ENCODE results near the gene PROZ. TPM values are rescaled to one million over a fixed set of nuclear protein-coding genes. Genes with fewer than 3 reads are reported as not detected.

The PROZ gene
- total RNA-seq, 1 donor from 2014 or later = not detected

GRCh38 chr13:113126265-113127150, 31.9 kb upstream of the PROZ start:
- peaks cover 12% of the 10 kb centered on the region for H3K4me1 Mint-ChIP-seq
- no peaks in the 10 kb centered on the region for H3K9me3 Mint-ChIP-seq
- H3K27ac Mint-ChIP-seq (ENCODE audit: unreplicated experiment) = no peak overlapping the region
- no peak for DNase-seq (ENCODE audit: low read depth, low spot score)
- no peaks in the 10 kb centered on the region for H3K36me3 Mint-ChIP-seq (ENCODE audit: low read depth)
- H3K27me3 Mint-ChIP-seq (ENCODE audit: low read depth) = no peaks in the 10 kb centered on the region
- no peak overlapping the region for H3K4me3 Mint-ChIP-seq
- TF ChIP-seq CTCF (conservative IDR thresholded peaks at IDR 0.05) = no peak

DNA sequence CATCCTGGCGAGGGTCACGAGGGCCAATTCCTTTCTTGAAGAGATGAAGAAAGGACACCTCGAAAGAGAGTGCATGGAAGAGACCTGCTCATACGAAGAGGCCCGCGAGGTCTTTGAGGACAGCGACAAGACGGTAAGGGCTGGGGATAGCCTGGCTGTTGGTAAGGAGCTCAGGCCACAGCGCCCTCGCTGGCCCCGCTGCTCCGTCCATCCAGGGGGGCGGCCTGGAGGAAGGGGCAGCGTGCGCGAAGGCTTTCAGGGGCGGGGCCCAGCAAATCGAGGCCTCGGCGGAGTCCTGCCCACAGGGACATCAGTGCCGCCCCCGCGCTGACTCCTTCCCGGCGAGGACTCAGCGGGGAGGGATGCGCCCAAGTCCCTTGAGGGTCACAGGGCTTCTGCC, 29.0 kb upstream of the PROZ start:
- Mint-ChIP-seq H3K27ac (ENCODE audit: unreplicated experiment) (no peak overlapping the region), H3K27me3 (ENCODE audit: low read depth) (no peaks in the 10 kb centered on the region), H3K36me3 (ENCODE audit: low read depth) (no peaks in the 10 kb centered on the region), H3K9me3 (no peaks in the 10 kb centered on the region), H3K4me3 (no peak overlapping the region), H3K4me1 (no peaks in the 10 kb centered on the region)
- DNase-seq (ENCODE audit: low read depth, low spot score) = no peak
- no peak for TF ChIP-seq CTCF (conservative IDR thresholded peaks at IDR 0.05)

- no peak for DNase-seq (ENCODE audit: low read depth, low spot score)
- Mint-ChIP-seq H3K27me3 (ENCODE audit: low read depth) (no peaks in the 10 kb centered on the region), H3K9me3 (no peaks in the 10 kb centered on the region), H3K4me1 (no peaks in the 10 kb centered on the region), H3K36me3 (ENCODE audit: low read depth) (no peaks in the 10 kb centered on the region), H3K4me3 (no peak overlapping the region), H3K27ac (ENCODE audit: unreplicated experiment) (no peak overlapping the region)
- no peak for TF ChIP-seq CTCF (conservative IDR thresholded peaks at IDR 0.05)
Observed at GRCh38 chr13:113129921-113130750, 28.3 kb upstream of the PROZ start.

DNA sequence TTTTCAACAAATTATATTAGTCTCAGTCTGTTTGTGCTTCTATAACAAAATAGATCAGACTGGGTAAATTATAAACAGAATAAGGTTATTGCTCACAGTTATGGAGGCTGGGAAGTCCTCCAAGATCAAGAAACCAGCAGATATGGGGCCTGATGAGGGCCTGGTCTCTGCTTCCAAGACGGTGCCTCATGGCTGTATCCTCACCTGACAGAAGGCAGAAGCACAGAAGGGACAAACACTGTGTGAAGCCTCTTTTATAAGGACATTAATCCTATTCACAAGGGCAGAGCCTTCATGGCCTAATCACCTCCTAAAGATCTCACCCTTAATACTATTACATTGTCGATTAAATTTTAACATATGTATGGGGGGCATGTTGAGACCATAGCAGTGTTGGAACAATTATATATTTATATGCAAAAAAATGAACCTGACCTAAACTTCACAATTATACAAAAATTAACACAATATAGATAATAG, 23.1 kb upstream of the PROZ start:
- no peak for DNase-seq (ENCODE audit: low read depth, low spot score)
- Mint-ChIP-seq H3K9me3 (no peaks in the 10 kb centered on the region), H3K36me3 (ENCODE audit: low read depth) (no peaks in the 10 kb centered on the region), H3K27me3 (ENCODE audit: low read depth) (peaks cover 8% of the 10 kb centered on the region), H3K4me3 (no peak overlapping the region), H3K27ac (ENCODE audit: unreplicated experiment) (no peak overlapping the region), H3K4me1 (no peaks in the 10 kb centered on the region)
- no peak for TF ChIP-seq CTCF (conservative IDR thresholded peaks at IDR 0.05)

- Mint-ChIP-seq H3K9me3 (no peaks in the 10 kb centered on the region), H3K27me3 (ENCODE audit: low read depth) (peaks cover 8% of the 10 kb centered on the region), H3K27ac (ENCODE audit: unreplicated experiment) (no peak overlapping the region), H3K4me3 (no peak overlapping the region), H3K4me1 (no peaks in the 10 kb centered on the region), H3K36me3 (ENCODE audit: low read depth) (no peaks in the 10 kb centered on the region)
- no peak for DNase-seq (ENCODE audit: low read depth, low spot score)
- TF ChIP-seq CTCF (conservative IDR thresholded peaks at IDR 0.05) = no peak
Observed at GRCh38 chr13:113137691-113138298, 20.7 kb upstream of the PROZ start.

Measured in neural crest cell (in vitro differentiated cells).